Ovary (tissue), 3 donors: ENCODE results near the gene ANGPTL8.

ENCODE experiments used
- CTCF ChIP-seq, 3 donors: fragments of 450-650 bp in 2 of 3; fragments of 200-600 bp in 1 of 3; IDR thresholded peaks; one replicate each; pipeline versions ENCODE4 v1.5.1 to v1.8.0; 2016 to 2022; ENCODE audit warnings: antibody characterized with exemption in 3 of 3, mild to moderate bottlenecking in 1 of 3
- EP300 ChIP-seq: sonication (generic); formaldehyde crosslinking; IDR thresholded peaks from one replicate; pipeline ENCODE4 v1.6.1; 2017; ENCODE audit warnings: antibody characterized with exemption
- POLR2A ChIP-seq: fragments of 450-650 bp; IDR thresholded peaks from one replicate; pipeline ENCODE4 v1.6.1; 2017; ENCODE audit warnings: antibody characterized with exemption, mild to moderate bottlenecking, moderate library complexity
- donor health status: DM: no; HTN: no; CAD: no.

- TF ChIP-seq CTCF (IDR thresholded peaks at IDR 0.05) (no peak), EP300 (no peak), POLR2A (no peak)
Measured at GRCh38 chr19:11196406-11197287, 42.8 kb upstream of the ANGPTL8 start.
